GM21529 (cell line): ENCODE results near the gene NDUFS8.

ENCODE experiments used
- ATAC-seq: cut with Tn5 transposase; IDR thresholded peaks from one replicate; pipeline ENCODE4 v1.9.1; 2021; ENCODE audit not compliant: unreplicated experiment

Gene NDUFS8

DNA sequence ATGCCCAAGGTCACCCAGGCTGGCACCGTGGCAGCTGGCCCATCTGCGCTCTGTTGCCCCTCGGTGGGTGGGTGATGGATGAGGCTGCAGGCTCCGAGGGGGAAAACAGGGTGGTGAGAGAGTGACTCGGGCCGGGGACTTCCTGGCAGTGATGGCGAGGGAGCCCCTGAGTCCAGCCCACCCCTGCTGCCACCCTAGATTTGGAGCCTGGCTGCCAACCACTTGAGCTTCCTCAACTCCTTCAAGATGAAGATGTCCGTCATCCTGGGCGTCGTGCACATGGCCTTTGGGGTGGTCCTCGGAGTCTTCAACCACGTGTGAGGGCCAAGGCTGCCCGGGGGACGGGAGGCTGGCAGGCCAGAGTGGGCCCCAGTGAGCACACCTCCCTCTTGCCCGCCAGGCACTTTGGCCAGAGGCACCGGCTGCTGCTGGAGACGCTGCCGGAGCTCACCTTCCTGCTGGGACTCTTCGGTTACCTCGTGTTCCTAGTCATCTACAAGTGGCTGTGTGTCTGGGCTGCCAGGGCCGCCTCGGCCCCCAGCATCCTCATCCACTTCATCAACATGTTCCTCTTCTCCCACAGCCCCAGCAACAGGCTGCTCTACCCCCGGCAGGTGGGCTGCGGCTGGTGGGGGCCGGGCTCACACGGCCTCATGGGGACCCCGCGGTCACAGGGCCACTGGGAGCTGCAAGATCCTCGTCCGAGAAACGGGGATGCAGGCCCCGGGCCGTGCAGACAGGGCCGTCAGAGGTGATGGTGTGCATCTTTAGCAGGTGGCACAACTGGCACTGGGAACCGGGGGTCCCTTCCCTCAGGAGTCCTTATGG is 18.4 kb downstream of the NDUFS8 start:
- ATAC-seq = no peak

DNA sequence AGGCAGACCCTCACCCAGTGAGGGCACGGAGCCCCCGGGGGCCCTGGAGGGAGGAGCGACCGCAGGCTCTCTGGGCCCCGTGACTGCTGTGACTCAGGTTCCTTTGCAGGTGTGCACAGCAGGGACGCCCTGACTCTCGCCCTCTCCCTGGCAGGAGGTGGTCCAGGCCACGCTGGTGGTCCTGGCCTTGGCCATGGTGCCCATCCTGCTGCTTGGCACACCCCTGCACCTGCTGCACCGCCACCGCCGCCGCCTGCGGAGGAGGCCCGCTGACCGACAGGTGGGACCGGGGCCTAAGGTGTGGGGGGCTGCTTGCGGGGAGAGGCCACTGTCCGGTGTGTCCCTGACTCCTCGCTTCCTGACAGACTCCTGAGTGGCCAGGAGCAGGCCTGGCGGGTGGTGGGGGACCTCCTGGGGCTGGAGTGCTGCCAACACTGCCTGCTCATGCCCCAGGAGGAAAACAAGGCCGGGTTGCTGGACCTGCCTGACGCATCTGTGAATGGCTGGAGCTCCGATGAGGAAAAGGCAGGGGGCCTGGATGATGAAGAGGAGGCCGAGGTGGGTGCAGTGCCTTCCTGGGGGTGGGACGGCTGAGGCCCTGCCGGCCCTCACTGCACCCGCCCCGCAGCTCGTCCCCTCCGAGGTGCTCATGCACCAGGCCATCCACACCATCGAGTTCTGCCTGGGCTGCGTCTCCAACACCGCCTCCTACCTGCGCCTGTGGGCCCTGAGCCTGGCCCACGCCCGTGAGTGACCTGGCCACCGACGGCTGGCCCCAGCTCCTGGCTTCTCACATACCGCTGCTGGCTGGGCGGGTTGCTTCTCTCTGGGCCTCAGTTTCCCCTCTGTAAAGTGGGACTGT is 19.3 kb downstream of the NDUFS8 start:
- ATAC-seq = no peak

GRCh38 chr11:68050371-68050841 is 19.9 kb downstream of the NDUFS8 start:
- no peak for ATAC-seq

GRCh38 chr11:68051191-68052136 is 21.0 kb downstream of the NDUFS8 start:
- ATAC-seq = no peak

DNA sequence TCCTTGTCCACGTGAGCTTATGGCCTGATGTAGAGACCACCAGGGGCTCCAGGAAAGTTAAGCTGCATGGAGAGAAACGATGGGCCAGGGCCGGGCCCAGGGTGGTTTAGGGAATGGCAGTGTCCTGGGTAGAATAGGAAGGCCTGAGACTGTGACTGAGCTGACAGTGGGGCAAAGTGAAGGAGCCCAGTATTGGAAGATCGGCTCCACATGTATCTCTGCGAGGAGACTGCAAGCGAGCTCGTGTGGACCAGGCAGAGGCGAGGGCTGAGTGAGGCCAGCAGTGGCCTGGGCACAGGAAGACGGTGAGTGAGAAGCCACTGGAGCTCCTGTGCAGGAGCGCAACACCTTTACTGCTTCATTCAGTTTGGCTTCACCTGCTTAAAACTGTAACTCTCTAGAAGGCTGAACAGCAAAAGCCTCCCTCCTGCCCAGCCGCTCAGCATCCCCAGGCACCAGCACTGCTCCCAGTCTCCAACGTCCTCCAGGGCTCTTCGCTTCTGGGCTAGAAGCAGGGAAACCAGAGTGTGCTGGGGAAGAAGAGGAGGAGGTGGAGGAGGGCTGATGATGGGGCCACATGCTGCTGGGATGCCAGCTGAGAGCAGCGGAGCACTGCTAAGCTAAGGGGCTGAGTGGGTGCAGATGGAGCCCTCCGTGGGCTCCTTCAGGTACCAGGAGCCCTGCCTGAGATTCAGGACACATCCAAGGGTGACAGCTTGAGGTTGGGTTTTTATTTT is 21.8 kb downstream of the NDUFS8 start:
- no peak for ATAC-seq

DNA sequence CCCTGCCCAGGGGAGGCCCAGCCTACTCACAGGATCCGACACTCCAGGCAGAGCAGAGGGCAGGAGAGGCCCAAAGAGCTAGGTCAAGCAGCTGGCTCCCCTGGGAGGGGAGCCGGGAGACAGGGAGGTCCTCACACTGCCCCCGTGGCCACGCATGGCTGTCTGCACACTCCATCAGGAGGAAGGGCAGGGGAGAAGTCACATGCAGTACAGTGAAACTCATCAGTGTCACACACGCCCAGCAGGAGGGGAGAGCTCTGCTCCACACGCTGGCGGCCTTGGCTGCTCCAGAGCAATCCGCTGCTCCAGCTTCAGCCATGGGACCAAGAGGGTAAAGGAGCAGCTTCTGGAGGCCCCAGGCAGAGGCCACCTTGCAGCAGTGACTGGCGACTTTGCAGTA is 22.6 kb downstream of the NDUFS8 start:
- ATAC-seq = no peak

DNA sequence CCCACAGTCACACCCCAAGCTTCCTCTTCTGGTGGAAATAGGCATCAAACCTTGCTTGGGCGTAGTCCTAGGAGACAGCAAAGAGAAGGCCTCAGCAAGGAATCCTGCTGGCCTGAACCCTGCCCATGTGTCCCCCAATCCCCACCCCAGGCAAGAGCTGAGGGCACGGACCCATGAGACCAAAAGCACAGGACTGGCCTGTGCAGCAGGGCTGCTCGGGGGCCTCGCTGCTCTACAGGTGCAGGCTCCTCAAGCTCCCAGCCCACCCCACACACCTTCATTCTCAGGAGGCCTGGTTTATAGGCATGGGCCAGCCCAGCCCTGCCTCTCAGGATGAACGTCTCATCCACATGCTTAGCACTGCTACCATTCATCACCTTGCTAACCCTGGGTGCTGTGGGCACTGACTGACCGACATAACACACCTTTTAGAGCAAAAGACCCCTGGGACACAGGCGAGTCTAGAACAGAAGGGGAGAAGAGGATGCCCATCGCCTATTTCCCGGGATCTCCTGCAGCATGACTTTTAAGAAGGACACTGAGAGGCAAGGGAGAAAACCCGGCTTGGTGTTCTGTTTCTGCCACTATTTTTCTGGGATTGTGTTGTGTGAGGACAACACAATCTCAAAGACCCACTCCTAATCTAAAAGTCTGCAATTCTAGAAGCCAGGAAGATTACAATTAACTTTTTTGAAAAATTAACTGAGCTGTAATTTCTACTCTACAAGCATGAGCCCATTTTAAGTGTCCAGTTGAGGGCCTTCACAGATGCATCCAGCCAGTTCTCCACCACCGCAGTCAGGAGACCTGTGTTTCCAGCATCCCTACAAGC is 23.7 kb downstream of the NDUFS8 start:
- ATAC-seq = no peak

DNA sequence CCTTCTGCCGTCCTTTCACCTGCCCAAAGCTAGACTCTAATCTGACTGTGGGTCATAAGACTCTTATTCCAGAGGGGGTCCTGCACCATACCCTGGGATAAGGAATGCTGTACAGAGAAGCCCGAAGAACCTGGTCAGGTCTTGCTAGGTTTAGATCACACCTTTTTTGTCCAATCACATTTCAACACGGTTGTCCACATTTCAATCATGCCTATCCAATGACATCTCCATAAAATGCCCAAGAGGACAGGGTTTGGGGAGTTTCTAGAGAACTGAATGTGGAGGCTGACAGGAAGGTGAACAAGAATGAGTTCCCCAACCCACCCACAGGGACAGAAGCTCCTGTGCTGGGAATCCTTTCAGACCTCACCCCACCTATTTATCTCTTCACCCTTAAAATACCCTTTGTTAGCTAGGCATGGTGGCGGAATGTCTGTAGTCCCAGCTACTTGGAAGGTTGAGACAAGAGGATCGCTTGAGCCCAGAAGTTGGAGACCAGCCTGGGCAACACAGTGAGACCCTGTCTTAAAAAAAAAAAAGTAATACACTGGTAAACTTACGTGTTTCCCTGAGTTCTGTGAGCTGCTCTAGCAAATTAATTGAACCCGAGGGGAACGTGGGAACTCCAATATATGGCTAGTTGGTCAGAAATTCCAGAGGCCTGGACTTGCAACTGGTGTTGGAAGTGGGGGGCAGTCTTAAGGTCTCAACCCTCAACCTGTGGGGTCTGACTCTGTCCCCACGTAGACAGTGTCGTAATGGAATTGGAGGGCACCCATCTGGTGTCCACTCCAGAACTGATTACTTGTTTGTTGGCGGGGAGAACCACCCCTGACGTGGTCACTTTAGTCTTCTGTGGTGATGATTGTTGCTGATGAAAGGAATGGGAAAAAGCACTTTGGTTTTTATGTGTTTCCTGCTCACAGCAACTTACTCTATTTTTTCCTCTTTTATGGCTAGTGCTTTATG is 26.1 kb downstream of the NDUFS8 start:
- no peak for ATAC-seq

DNA sequence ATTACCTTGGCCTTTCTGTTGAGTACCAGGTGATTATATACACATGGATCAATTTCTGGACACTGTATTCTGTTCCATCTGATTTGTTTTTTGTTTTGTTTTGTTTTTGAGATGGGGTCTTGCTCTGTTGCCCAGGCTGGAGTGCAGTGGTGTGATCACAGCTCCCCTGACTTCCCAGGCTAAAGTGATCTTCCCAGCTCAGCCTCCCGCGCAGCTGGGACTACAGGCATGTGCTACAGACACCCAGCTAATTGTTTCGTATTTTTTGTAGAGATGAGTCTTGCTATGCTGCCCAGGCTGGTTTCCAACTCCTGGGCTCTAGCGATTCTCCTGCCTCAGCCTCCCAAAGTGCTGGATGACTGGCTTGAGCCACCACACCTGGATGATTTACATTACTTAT is 27.3 kb downstream of the NDUFS8 start:
- ATAC-seq = no peak

DNA sequence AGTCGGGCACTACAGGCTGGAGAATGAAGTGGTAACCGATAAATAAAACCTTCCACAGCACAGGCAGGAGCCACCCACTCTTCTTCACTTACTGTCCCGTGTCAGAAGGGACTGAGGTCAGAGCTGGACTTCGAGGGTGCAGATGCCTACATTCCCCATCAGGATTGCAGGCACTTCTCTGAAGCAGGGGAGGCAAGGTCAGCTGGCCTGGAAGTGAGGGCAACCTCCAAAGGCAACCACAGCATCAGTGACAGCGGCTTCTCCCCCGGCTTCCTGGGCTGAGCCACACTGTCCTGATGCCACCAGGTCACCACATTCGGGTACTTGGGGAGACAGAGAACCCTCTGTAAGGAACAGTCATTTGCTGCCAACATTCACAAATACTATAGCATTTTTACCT is 31.0 kb downstream of the NDUFS8 start:
- ATAC-seq = no peak

GRCh38 chr11:68064926-68065325 is 34.4 kb downstream of the NDUFS8 start:
- ATAC-seq = no peak

DNA sequence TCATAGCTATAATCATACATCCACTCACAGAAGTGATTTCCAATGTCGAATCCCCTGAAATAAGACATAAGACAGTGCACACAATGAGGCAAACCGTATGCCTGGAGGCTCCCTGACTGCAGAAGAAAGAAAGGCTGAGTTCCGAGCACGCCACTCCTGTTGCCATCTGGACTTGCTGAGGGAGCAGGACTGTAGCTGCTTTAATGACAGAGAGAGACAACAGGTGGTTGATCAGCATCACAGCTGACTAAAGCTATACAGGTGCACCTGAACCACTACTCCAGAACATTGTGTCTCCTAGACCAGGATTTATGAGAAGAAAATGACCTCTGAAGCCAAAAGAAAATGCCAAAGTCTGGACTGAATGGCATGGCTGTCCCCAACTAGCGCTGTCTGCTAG is 35.4 kb downstream of the NDUFS8 start:
- ATAC-seq = no peak

GRCh38 chr11:68066742-68067141 is 36.3 kb downstream of the NDUFS8 start:
- no peak for ATAC-seq

GRCh38 chr11:68067991-68068390 is 37.5 kb downstream of the NDUFS8 start:
- no peak for ATAC-seq

- no peak for ATAC-seq
Observed at GRCh38 chr11:68071281-68072048, 41.0 kb downstream of the NDUFS8 start.

- no peak for ATAC-seq
Observed at GRCh38 chr11:68074584-68075352, 44.3 kb downstream of the NDUFS8 start.
